HCT116 (cell line): ENCODE results near the gene BACE1.

Experiments
- ATF3 ChIP-seq: IDR thresholded peaks from 2 replicates; pipeline ENCODE4 v1.6.1; 2012
- CEBPB ChIP-seq: IDR thresholded peaks from 2 replicates; pipeline ENCODE4 v1.6.1; 2012; ENCODE audit warnings: low read depth
- CTCF ChIP-seq, 3 experiments: fragments of 200-600 bp in 1 of 3; sonication (generic) in 1 of 3; IDR thresholded peaks in 2 of 3; conservative IDR thresholded peaks in 1 of 3; 2 replicates each; pipeline ENCODE4 v1.5.1; 2012 to 2017; ENCODE audit warnings: low read depth in 2 of 3, low read length in 2 of 3, antibody characterized with exemption in 1 of 3, borderline replicate concordance in 1 of 3, control low read depth in 1 of 3, mild to moderate bottlenecking in 1 of 3, mixed read lengths in 1 of 3, mixed run types in 1 of 3, moderate library complexity in 1 of 3; ENCODE audit not compliant: insufficient read depth in 1 of 3
- ELF1 ChIP-seq: IDR thresholded peaks from 2 replicates; pipeline ENCODE4 v1.6.1; 2012; ENCODE audit warnings: low read depth, borderline replicate concordance
- EZH2 ChIP-seq: fragments of 200-600 bp; sonication (generic); IDR thresholded peaks from 2 replicates; pipeline ENCODE4 v1.6.1; 2017; ENCODE audit warnings: antibody characterized with exemption, mixed run types
- EZH2phosphoT487 ChIP-seq: fragments of 200-600 bp; IDR thresholded peaks from 2 replicates; pipeline ENCODE4 v1.6.1; 2018; ENCODE audit warnings: antibody characterized with exemption, borderline replicate concordance
- MAX ChIP-seq: IDR thresholded peaks from 2 replicates; pipeline ENCODE4 v1.6.1; 2012
- POLR2A ChIP-seq: IDR thresholded peaks from 2 replicates; pipeline ENCODE4 v1.7.0; 2011; ENCODE audit warnings: borderline replicate concordance; ENCODE audit not compliant: insufficient read depth, insufficient read length; ENCODE audit errors: extremely low read depth
- POLR2AphosphoS5 ChIP-seq: IDR thresholded peaks from 2 replicates; pipeline ENCODE4 v1.6.1; 2011; ENCODE audit warnings: mild to moderate bottlenecking, low read depth, low read length, moderate library complexity
- RAD21 ChIP-seq: IDR thresholded peaks from 2 replicates; pipeline ENCODE4 v1.6.1; 2012; ENCODE audit warnings: low read depth, mild to moderate bottlenecking
- SP1 ChIP-seq: IDR thresholded peaks from 2 replicates; pipeline ENCODE4 v1.6.1; 2012; ENCODE audit warnings: low read depth
- YY1 ChIP-seq: IDR thresholded peaks from 2 replicates; pipeline ENCODE4 v1.6.1; 2011; ENCODE audit warnings: low read length, low read depth, moderate library complexity, mild to moderate bottlenecking; ENCODE audit not compliant: insufficient replicate concordance; ENCODE audit errors: extremely low read depth
- ZFX ChIP-seq: fragments of 450-650 bp; IDR thresholded peaks from 2 replicates; pipeline ENCODE4 v1.6.1; 2017
- TF ChIP-seq, protein P1 (sequence below): IDR thresholded peaks from 2 replicates; pipeline ENCODE4 v1.6.1; 2011; ENCODE audit warnings: mild to moderate bottlenecking, low read length, moderate library complexity; ENCODE audit not compliant: insufficient replicate concordance; ENCODE audit errors: extremely low read depth

GRCh38 chr11:117256573-117256972 lies 59.5 kb downstream of the BACE1 start:
- no peak for TF ChIP-seq POLR2A
- TF ChIP-seq CTCF (IDR thresholded peaks at IDR 0.05 in 2 of 3, conservative IDR thresholded peaks at IDR 0.05 in 1 of 3; ENCODE audit: borderline replicate concordance in 1 of 3, insufficient read depth in 1 of 3, low read depth in 2 of 3, low read length in 2 of 3): no peak
- TF ChIP-seq POLR2AphosphoS5: no peak
- TF ChIP-seq EZH2phosphoT487: no peak
- no peak for TF ChIP-seq EZH2
- TF ChIP-seq, protein P1, sequence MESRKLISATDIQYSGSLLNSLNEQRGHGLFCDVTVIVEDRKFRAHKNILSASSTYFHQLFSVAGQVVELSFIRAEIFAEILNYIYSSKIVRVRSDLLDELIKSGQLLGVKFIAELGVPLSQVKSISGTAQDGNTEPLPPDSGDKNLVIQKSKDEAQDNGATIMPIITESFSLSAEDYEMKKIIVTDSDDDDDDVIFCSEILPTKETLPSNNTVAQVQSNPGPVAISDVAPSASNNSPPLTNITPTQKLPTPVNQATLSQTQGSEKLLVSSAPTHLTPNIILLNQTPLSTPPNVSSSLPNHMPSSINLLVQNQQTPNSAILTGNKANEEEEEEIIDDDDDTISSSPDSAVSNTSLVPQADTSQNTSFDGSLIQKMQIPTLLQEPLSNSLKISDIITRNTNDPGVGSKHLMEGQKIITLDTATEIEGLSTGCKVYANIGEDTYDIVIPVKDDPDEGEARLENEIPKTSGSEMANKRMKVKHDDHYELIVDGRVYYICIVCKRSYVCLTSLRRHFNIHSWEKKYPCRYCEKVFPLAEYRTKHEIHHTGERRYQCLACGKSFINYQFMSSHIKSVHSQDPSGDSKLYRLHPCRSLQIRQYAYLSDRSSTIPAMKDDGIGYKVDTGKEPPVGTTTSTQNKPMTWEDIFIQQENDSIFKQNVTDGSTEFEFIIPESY: no peak
- no peak for TF ChIP-seq YY1
- TF ChIP-seq ELF1: no peak
- TF ChIP-seq ATF3: no peak
- TF ChIP-seq RAD21: no peak
- no peak for TF ChIP-seq SP1
- TF ChIP-seq ZFX: no peak
- no peak for TF ChIP-seq MAX
- no peak for TF ChIP-seq CEBPB
